Smooth muscle cell (in vitro differentiated cells): ENCODE results near the gene ERG. TPM values are rescaled to one million over a fixed set of nuclear protein-coding genes. Genes with fewer than 3 reads are reported as not detected.

Experiments used
- DNase-seq: peaks from one replicate; lab custom pipeline; 2025; ENCODE audit not compliant: unreplicated experiment; lab: John Stamatoyannopoulos, UW
- H2AFZ ChIP-seq: fragments of 200-600 bp; sonication (generic); 2 replicates; pipeline ENCODE4 v1.6.0; 2016; ENCODE audit warnings: antibody characterized with exemption, low read depth, mild to moderate bottlenecking
- H3F3A ChIP-seq: fragments of 200-600 bp; sonication (generic); 2 replicates; pipeline ENCODE4 v1.6.0; 2017; ENCODE audit warnings: antibody characterized with exemption, low read depth
- H3K27ac ChIP-seq: fragments of 200-600 bp; sonication (generic); 2 replicates; pipeline ENCODE4 v1.5.1; 2016; ENCODE audit warnings: low read depth, mild to moderate bottlenecking
- H3K27me3 ChIP-seq: fragments of 200-600 bp; sonication (generic); 2 replicates; pipeline ENCODE4 v1.6.1; 2016; ENCODE audit warnings: low read depth, mild to moderate bottlenecking
- H3K36me3 ChIP-seq: fragments of 200-600 bp; sonication (generic); 2 replicates; pipeline ENCODE4 v1.5.1; 2016; ENCODE audit warnings: low read depth
- H3K4me1 ChIP-seq: fragments of 200-600 bp; sonication (generic); 2 replicates; pipeline ENCODE4 v1.5.1; 2016; ENCODE audit warnings: low read depth
- H3K4me2 ChIP-seq: fragments of 200-600 bp; sonication (generic); 2 replicates; pipeline ENCODE4 v1.6.0; 2016; ENCODE audit warnings: mild to moderate bottlenecking
- H3K4me3 ChIP-seq: fragments of 200-600 bp; sonication (generic); 2 replicates; pipeline ENCODE4 v1.5.1; 2016; ENCODE audit warnings: mild to moderate bottlenecking
- H3K79me2 ChIP-seq: fragments of 200-600 bp; sonication (generic); 2 replicates; pipeline ENCODE4 v1.6.0; 2016; ENCODE audit warnings: low read depth, mild to moderate bottlenecking
- H3K9ac ChIP-seq: fragments of 200-600 bp; sonication (generic); 2 replicates; pipeline ENCODE4 v1.6.0; 2016; ENCODE audit warnings: low read depth
- H3K9me3 ChIP-seq: fragments of 200-600 bp; sonication (generic); replicated peaks from 2 replicates; pipeline ENCODE4 v1.5.1; 2016; ENCODE audit warnings: low read depth
- H4K20me1 ChIP-seq: fragments of 200-600 bp; sonication (generic); 2 replicates; pipeline ENCODE4 v1.6.0; 2016; ENCODE audit warnings: low read depth
- WGBS: methylation state at CpG from one replicate; pipeline ENCODE4 v1.1.7; 2016; ENCODE audit warnings: low lambda C conversion rate; 5-methylcytosine and 5-hydroxymethylcytosine counted together
- polyA plus RNA-seq: library from polyadenylated mRNA; unstranded; fragments of >200 nt; fragmentation: Nextera tagmentation; extraction: Ambion mirVana; gene quantifications from 2 replicates; pipeline ENCODE4 v1.2.1, GENCODE V29; 2016
- total RNA-seq: library from RNA; depleted of rRNA; stranded (reverse); fragments of >200 nt; gene quantifications from 2 replicates; pipeline ENCODE4 v1.2.3, GENCODE V29; 2014
- TF ChIP-seq, protein P1 (sequence below): fragments of 200-600 bp; sonication (generic); IDR thresholded peaks from 2 replicates; pipeline ENCODE4 v1.5.1; 2017; ENCODE audit warnings: borderline replicate concordance, mild to moderate bottlenecking, antibody characterized with exemption; ENCODE audit not compliant: insufficient read depth, poor library complexity, severe bottlenecking

ERG gene
- total and polyA plus RNA-seq, 2 experiments from 2014 or later = 11.0 to 14.4 TPM

DNA sequence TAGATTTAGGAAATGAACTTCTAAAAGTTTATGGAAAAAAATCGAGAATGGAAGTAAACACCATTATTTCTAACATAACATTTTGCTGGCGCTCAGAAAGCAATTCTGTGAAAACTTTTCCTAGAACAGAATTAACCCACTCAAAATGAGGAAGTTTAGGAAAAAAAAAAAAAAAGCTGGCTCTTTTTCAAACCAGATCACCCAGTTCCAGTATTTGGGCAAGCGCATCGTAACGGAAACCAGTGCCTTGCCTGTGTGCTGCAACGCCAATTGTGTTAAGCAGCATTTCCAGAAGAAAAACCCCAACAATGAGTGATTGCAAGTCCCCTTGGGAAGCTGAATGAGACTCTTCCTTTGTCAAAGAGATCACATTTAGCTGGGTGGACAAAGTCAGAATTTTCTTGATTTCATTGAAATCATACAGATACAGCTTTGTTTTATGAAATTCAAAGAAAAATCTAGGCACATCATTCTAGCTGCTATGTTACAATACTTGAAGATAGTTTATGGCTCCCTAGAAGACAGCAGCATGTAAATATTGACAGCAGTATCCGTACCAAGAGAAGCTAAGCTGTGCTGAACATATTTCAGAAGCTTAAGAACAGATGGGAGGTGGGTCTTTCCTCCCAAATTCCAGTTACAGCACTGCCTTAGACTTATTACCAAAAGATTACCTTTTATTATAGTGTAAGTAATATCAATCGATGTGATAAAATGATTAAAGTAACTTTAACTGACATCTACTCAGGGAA lies 113.4 kb downstream of the ERG start:
- Histone ChIP-seq H3K36me3 (no peaks in the 10 kb centered on the region), H3K4me1 (no peaks in the 10 kb centered on the region), H3K9me3 (no peaks in the 10 kb centered on the region), H3K27ac (no peak overlapping the region), H3K4me3 (no peak overlapping the region), H3K27me3 (no peaks in the 10 kb centered on the region), H3K4me2 (no peak overlapping the region), H3F3A (peaks cover 6% of the 10 kb centered on the region), H3K9ac (no peak overlapping the region), H4K20me1 (no peaks in the 10 kb centered on the region), H2AFZ (no peak overlapping the region), H3K79me2 (no peaks in the 10 kb centered on the region)
- TF ChIP-seq, protein P1, sequence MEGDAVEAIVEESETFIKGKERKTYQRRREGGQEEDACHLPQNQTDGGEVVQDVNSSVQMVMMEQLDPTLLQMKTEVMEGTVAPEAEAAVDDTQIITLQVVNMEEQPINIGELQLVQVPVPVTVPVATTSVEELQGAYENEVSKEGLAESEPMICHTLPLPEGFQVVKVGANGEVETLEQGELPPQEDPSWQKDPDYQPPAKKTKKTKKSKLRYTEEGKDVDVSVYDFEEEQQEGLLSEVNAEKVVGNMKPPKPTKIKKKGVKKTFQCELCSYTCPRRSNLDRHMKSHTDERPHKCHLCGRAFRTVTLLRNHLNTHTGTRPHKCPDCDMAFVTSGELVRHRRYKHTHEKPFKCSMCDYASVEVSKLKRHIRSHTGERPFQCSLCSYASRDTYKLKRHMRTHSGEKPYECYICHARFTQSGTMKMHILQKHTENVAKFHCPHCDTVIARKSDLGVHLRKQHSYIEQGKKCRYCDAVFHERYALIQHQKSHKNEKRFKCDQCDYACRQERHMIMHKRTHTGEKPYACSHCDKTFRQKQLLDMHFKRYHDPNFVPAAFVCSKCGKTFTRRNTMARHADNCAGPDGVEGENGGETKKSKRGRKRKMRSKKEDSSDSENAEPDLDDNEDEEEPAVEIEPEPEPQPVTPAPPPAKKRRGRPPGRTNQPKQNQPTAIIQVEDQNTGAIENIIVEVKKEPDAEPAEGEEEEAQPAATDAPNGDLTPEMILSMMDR = no peak
- DNase-seq = no peak
- whole genome bisulfite sequencing = 80% methylated on average over 8 of the region's 8 CpGs

DNA sequence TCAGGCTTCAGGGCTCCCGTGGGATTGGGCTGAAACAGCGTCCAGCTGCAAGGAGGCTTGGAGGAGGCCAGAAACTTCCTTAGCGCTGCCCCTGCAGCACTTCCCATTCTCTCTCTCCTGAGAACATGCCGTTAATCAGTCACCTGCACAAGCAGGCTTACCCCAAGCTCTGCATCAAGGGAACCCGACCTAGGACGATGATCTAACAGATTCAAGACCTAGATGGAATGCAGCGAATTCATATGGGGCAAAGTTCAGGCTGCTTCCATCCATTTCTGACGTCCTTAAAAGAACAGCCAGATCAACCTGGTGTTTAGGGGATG lies 114.1 kb downstream of the ERG start:
- H3K27me3 ChIP-seq = no peaks in the 10 kb centered on the region
- no peaks in the 10 kb centered on the region for H3K9me3 ChIP-seq
- no peak overlapping the region for H3K9ac ChIP-seq
- no peak for DNase-seq
- H3K4me3 ChIP-seq = no peak overlapping the region
- H3K36me3 ChIP-seq = no peaks in the 10 kb centered on the region
- H3K27ac ChIP-seq = no peak overlapping the region
- H4K20me1 ChIP-seq = no peaks in the 10 kb centered on the region
- WGBS = 93% methylated on average over 8 of the region's 8 CpGs
- H3K4me2 ChIP-seq = no peak overlapping the region
- no peak overlapping the region for H2AFZ ChIP-seq
- H3K79me2 ChIP-seq = no peaks in the 10 kb centered on the region
- TF ChIP-seq, protein P1 = no peak
- H3K4me1 ChIP-seq = no peaks in the 10 kb centered on the region
- H3F3A ChIP-seq = peaks cover 6% of the 10 kb centered on the region

GRCh38 chr21:38383411-38384237 lies 114.7 kb downstream of the ERG start:
- Histone ChIP-seq H3K36me3 (no peaks in the 10 kb centered on the region), H3K27me3 (no peaks in the 10 kb centered on the region), H3K27ac (no peak overlapping the region), H4K20me1 (no peaks in the 10 kb centered on the region), H2AFZ (no peak overlapping the region), H3K4me3 (no peak overlapping the region), H3K9ac (no peak overlapping the region), H3K9me3 (no peaks in the 10 kb centered on the region), H3K4me2 (no peak overlapping the region), H3K79me2 (no peaks in the 10 kb centered on the region), H3F3A (peaks cover 5% of the 10 kb centered on the region), H3K4me1 (no peaks in the 10 kb centered on the region)
- DNase-seq = no peak
- TF ChIP-seq, protein P1 = no peak
- WGBS = 98% methylated on average over 34 of the region's 34 CpGs
